Hippocampal formation (tissue), 2 donors: Measurements from ENCODE around the gene EPHB1.

ENCODE experiments used
- DNase-seq, 2 donors: peaks; one replicate each; lab custom pipeline; 2025; lab: John Stamatoyannopoulos, UW

EPHB1 gene

GRCh38 chr3:135158520-135158919, 363.5 kb downstream of the EPHB1 start:
- DNase-seq = no peak

- no peak for DNase-seq
These were observed 364.7 kb downstream of the EPHB1 start for GRCh38 chr3:135159681-135160247.

- no peak for DNase-seq
These were observed 366.4 kb downstream of the EPHB1 start for GRCh38 chr3:135161425-135161824.

- no peak for DNase-seq
These were observed 368.6 kb downstream of the EPHB1 start for GRCh38 chr3:135163701-135164100.

- no peak for DNase-seq
These were observed 370.2 kb downstream of the EPHB1 start for GRCh38 chr3:135165260-135165659.

- no peak for DNase-seq
These were observed 371.3 kb downstream of the EPHB1 start for GRCh38 chr3:135166266-135166825.

- DNase-seq = no peak
These were observed 373.8 kb downstream of the EPHB1 start for GRCh38 chr3:135168822-135169221.

GRCh38 chr3:135169651-135170050, 374.6 kb downstream of the EPHB1 start:
- DNase-seq = no peak

GRCh38 chr3:135170732-135171131, 375.7 kb downstream of the EPHB1 start:
- no peak for DNase-seq

GRCh38 chr3:135172191-135172869, 377.3 kb downstream of the EPHB1 start:
- DNase-seq = no peak

- DNase-seq = no peak
These were observed 380.7 kb downstream of the EPHB1 start for GRCh38 chr3:135175728-135176277.

GRCh38 chr3:135176881-135177280, 381.8 kb downstream of the EPHB1 start:
- DNase-seq = no peak

GRCh38 chr3:135178566-135178965, 383.5 kb downstream of the EPHB1 start:
- DNase-seq = no peak

GRCh38 chr3:135181408-135181807, 386.3 kb downstream of the EPHB1 start:
- no peak for DNase-seq

GRCh38 chr3:135182364-135182998, 387.4 kb downstream of the EPHB1 start:
- DNase-seq = no peak

- no peak for DNase-seq
These were observed 395.6 kb downstream of the EPHB1 start for GRCh38 chr3:135190658-135191057.

- no peak for DNase-seq
These were observed 396.6 kb downstream of the EPHB1 start for GRCh38 chr3:135191708-135192107.

- peak in 1 of 2 donors; percentile 50 for DNase-seq
These were observed 397.9 kb downstream of the EPHB1 start for GRCh38 chr3:135192929-135193328.

GRCh38 chr3:135197246-135197645, 402.2 kb downstream of the EPHB1 start:
- DNase-seq = no peak

GRCh38 chr3:135197856-135198255, 402.8 kb downstream of the EPHB1 start:
- DNase-seq = no peak

- no peak for DNase-seq
These were observed 404.1 kb downstream of the EPHB1 start for GRCh38 chr3:135199137-135199536.

GRCh38 chr3:135203026-135203425, 408.0 kb downstream of the EPHB1 start:
- DNase-seq = no peak

- no peak for DNase-seq
These were observed 418.2 kb downstream of the EPHB1 start for GRCh38 chr3:135213213-135213612.
